ENCODE results near the gene DUSP2.

DNA sequence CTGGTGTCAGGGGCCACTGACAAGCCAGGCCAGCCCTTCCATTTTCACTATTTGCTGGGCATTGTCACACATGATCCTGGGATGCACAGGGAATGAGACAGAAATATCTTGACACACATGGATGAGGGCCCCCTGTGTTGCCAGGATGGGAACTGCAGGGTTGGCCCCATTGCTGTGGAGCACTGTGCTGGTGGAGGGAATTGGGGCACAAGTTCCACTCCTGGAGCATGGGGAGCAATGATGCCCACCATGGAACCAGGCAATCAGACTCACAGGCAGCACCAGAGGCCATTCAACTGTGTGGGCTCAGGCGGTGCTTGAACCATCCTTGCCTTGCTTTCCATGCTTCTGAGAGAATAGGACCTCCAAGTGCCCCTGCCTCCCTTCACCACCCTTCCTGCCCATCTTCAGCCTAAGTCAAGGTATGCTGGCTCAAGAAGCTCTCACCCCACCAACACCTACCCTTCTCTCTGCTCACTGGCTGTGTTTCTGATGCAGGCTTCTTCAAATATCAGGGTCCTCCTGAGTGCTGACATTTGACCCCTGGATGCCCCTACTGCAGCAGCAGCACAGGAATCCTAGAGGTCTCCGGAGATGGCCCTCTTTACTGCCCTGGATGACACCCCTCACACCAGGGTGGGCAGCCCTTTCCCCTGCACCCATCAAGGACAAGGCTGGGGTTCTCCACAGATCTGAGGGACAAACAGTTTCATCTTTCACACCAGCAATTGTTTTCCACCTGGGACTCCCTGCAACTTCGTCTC lies 39.9 kb downstream of the DUSP2 start:
- TF ChIP-seq EZH2 (IDR thresholded peaks at IDR 0.05; ENCODE audit: low read length, missing control alignments) (no peak), CTCF (conservative IDR thresholded peaks at IDR 0.05 in 1 of 2, IDR thresholded peaks at IDR 0.05 in 1 of 2; ENCODE audit: low read depth in 1 of 2, low read length in 2 of 2) (no peak)

All from fibroblast of lung (primary cell).